GM21529 (cell line): ENCODE data around the gene MOB3A.

ENCODE experiments used
- ATAC-seq: cut with Tn5 transposase; IDR thresholded peaks from one replicate; pipeline ENCODE4 v1.9.1; 2021; ENCODE audit not compliant: unreplicated experiment

MOB3A gene

GRCh38 chr19:2081873-2082810 lies 14.0 kb downstream of the MOB3A start:
- no peak for ATAC-seq

GRCh38 chr19:2080336-2080988 lies 15.7 kb downstream of the MOB3A start:
- ATAC-seq: no peak

DNA sequence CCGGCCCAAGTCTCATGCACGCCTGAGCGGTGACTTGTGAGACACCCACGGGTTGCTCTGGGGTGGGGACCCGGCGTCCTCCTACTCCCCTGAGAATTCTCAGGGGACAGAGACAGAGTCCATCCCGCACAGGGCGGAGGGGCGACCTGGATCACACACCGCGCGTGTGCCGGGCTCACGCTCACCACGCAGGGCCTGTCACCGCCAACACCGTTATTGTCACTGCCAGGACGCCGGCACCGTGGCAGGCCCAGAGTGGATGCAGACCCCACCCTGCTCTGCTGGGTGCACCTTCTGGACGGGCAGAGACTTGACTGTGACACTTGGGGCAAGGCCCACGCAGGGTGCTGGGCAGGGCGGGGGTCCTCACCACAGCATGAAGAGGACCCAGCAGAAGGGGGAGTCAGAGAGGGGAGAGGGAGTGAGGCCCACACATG lies 16.2 kb downstream of the MOB3A start:
- ATAC-seq: no peak

DNA sequence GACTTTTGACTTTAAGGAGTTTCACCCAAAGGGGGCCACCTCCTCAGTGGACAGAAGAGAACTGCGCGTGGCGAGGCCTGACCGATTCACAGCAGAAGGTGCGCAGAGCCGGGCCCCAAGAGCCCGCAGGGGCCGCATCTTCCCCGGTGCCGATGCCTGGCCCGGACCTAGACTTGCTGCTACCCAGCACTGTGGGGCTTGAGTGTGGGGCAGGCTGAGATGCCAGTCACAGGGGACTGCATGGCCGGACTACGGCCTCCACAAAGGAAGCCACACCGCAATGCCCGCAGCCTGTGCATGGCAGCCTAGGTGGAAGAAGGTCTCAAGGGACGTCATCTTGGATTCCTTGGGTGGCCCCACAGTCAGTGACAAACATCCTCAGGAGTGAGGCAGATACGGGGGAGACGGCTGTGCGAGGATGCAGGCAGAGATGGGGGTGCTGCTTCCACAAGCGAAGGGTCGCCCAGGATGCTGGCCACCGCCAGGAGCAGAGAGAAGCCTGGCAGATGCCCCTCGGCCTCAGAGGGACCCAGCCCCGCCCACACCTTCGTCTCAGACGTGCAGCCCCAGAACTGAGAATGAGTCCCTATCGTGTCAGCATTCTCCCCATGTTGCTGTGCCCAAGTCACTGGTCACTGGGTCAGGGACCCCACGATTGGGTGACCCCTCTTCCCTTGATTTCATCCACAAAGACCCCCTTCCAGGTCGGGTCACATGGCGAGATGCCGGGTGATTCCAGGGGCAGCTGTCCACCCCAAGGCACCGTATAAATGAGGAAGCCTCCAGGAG lies 16.9 kb downstream of the MOB3A start:
- no peak for ATAC-seq

DNA sequence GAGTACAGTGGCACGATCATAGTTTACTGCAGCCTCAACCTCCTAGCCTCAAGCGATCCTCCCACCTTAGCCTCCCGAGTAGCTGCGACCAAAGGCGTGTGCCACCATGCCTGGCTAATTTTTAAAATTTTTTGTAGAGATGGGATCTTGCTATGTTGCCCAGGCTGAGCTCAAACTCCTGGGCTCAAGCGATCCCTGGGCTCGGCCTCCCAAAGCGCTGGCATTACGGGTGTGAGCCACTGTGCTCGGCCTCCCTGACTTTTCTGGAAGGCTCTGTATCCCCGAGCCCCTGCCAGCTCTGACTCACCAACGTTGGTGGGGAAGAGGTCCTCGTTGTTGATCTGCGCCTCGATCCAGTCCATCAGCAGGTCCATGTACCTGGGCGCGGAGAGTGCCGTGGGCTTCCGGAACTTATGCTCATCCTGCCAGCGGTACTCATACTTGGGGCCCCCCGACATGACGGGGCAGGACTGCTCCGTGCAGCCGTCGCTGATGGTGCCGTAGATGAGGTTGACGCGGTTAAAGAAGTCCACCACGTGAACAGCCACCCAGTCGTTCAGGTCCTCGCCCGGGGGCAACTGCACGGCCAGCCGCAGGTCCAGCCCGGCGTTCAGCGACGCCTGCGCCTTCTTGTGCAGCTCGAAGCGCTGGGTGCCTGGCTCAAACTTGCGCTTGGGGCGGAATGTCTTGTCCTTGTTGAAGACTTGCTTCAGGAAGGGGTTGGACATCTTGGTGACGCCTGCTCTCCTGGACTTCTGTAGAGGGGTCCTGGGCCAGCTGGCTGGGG lies 18.1 kb downstream of the MOB3A start:
- ATAC-seq: no peak

- ATAC-seq: no peak
Observed at GRCh38 chr19:2077398-2077797, 18.7 kb downstream of the MOB3A start.

- no peak for ATAC-seq
Observed at GRCh38 chr19:2076526-2076944, 19.6 kb downstream of the MOB3A start.

DNA sequence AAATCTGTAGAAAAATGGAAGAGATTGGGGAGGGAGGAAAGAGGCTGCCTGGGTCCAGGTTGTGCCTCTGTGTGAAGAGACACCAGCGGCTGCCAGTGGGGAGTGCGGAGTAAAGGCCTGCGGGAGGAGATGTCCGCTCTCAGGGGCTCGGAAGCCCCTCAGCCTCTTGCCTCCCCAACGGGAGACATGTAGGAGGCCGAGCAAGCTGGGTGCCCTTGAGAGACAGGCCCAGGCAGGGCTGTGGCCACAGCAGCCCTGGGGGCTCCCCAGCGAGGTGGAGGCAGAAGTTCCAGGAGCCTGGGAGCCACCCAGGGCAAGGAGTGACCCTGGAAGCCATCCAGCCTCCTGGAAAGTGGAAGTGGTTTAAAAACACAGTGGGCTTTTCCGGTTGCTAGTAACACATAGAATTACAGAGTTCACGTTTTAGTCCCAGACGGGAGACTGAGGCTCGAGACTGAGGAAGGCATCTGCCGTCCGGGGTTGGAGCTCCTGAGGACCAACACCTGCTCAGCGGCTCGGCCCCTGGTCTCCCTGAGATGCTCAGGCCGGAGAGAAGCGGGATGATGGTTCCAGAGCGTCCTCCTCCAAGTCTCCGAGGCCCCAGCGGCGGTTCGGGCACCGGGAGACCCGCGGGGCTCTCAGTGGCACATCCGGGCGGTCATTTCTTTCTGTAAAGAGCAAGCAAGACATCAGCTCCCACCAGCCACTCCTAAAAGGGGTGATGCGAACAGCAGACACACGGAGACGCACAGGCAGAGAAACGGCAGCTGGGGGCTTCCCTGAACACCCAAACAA lies 23.2 kb downstream of the MOB3A start:
- ATAC-seq: no peak

DNA sequence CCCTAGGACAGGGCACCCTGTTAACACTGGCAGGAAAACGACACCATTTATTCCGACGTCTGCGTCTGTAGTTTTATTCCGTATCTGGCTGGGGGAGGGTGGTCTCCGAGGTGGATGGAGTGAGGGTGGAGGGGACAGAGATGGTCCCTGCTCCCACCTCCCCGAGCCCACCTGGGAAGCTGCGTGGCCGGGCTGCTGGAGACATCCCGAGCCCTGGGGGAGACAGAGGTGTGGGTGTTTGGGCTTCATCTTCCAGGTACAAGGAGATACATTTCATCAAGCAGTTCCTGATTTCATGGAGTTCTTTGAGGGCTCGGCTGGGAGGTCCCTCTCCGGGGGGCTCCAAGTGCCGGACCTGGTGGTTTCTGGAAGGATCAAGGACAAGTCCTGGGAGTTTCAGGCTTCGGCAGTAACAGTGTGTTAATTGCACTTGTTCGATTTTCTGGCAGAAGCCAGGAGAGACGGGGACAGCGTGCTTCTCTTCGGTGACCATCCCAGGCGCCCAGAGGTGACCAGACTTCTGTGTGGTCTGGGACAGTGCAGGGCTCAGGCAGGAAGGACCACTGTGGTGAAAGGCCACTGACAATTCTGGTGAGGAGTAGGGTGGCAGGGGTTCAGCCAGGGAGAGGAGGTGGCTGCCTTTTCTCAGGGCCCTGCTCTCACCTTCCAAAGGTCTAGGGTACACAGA lies 25.0 kb downstream of the MOB3A start:
- no peak for ATAC-seq

DNA sequence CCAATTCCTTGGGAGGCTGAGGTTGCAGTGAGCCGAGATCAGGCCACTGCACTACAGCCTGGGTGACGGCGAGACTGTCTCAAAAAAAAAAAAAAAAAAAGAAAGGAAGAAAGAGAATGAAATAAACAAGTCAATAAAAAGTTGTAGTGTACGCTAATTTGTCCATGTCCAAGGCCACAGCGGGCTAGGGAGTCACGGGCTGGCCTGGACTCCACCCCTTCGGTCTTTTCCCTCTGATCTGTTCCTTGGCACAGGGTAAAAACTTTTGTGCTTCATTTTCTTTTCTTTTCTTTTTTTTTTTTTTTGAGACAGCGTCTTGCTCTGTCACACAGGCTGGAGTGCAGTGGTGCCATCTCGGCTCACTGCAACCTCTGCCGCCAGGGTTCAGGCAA lies 25.7 kb downstream of the MOB3A start:
- ATAC-seq: no peak

GRCh38 chr19:2064788-2065524 lies 31.2 kb downstream of the MOB3A start:
- ATAC-seq: no peak

- ATAC-seq: no peak
Observed at GRCh38 chr19:2064395-2064787, 31.7 kb downstream of the MOB3A start.

- ATAC-seq: no peak
Observed at GRCh38 chr19:2063824-2064223, 32.3 kb downstream of the MOB3A start.

DNA sequence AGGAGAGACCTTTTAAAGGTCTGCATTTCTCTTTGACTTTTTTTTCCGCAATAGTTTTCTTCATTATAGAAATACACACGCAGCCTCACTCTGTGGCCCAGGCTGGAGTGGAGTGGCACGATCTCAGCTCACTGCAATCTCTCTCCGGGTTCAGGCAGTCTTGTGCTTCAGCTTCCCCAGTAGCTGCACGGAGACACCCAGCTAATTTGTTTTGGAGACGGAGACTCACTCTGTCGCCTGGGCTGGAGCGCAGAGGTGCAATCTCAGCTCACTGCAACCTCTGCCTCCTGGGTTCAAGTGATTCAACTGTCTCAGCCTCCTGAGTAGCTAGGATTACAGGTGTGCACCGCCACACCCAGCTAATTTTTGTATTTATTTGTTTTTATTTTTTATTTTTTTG lies 33.4 kb downstream of the MOB3A start:
- ATAC-seq: no peak

GRCh38 chr19:2062389-2062729 lies 33.8 kb downstream of the MOB3A start:
- no peak for ATAC-seq

- ATAC-seq: peak; percentile 66
Observed at GRCh38 chr19:2061495-2062388, 34.4 kb downstream of the MOB3A start.

DNA sequence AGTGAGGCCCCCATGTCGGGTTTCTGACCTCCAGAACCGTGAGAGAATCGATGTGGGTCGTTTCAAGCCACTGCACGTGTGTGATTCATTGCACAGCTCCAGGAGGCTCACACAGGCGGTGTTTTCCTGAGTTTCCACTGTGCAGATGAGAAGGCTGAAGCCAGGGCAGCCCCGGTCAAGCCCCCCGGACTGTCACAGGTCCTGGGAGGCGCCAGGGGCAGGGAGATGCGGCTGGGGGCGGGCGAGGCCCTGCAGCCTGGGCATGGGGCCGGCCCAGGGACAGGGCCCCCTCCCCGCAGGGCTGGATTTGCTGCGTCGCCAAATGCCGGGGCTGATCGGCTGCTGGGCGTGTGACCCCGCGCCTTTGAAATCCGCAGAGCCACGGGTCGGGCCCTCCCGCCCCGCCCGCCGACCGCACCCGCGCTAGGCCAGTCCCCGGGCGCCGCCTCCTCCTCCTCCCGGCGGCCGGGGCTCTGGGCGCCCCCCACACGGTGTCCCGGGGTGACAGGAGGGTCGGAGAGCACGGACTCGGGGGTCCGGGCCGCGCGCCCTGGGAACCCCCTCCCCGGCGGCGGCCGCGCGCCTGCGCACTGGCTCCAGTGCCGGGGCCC lies 35.1 kb downstream of the MOB3A start:
- peak; percentile 22 for ATAC-seq
